SU-DHL-6 (cell line): ENCODE data around the gene MZB1.

Experiments used
- H2AFZ ChIP-seq: fragments of 200-600 bp; sonication (generic); 2 replicates; pipeline ENCODE4 v1.6.1; 2014; ENCODE audit warnings: low read depth, mild to moderate bottlenecking, moderate library complexity, mixed read lengths, antibody characterized with exemption, low read length; ENCODE audit not compliant: severe bottlenecking
- H3F3A ChIP-seq: fragments of 200-600 bp; shearing (Covaris generic); 2 replicates; pipeline ENCODE4 v1.6.0; 2016; ENCODE audit warnings: antibody characterized with exemption, mild to moderate bottlenecking; ENCODE audit not compliant: insufficient read depth
- H3K27ac ChIP-seq: fragments of 200-600 bp; sonication (generic); 2 replicates; pipeline ENCODE4 v1.5.1; 2016; ENCODE audit warnings: low read depth, mild to moderate bottlenecking, low read length, moderate library complexity, mixed read lengths
- H3K27me3 ChIP-seq: fragments of 200-600 bp; sonication (generic), shearing (Covaris generic); 2 replicates; pipeline ENCODE4 v1.6.0; 2014; ENCODE audit warnings: mild to moderate bottlenecking, low read length
- H3K36me3 ChIP-seq: fragments of 200-600 bp; sonication (generic); 2 replicates; pipeline ENCODE4 v1.6.1; 2014; ENCODE audit warnings: mild to moderate bottlenecking, low read length, mixed read lengths
- H3K4me2 ChIP-seq: fragments of 300-600, 200-600 bp; shearing (Covaris generic), sonication (generic); 2 replicates; pipeline ENCODE4 v1.6.0; 2014; ENCODE audit warnings: low read length, low read depth, mild to moderate bottlenecking; ENCODE audit not compliant: poor library complexity, severe bottlenecking
- H3K4me3 ChIP-seq: fragments of 200-600 bp; sonication (generic); 2 replicates; pipeline ENCODE4 v1.5.1; 2014; ENCODE audit warnings: antibody characterized with exemption, low read length, mild to moderate bottlenecking, mixed read lengths; ENCODE audit not compliant: insufficient read depth, poor library complexity, severe bottlenecking
- H3K79me2 ChIP-seq: fragments of 200-600 bp; sonication (generic); 2 replicates; pipeline ENCODE4 v1.6.1; 2014; ENCODE audit warnings: mild to moderate bottlenecking, low read length, moderate library complexity; ENCODE audit not compliant: insufficient read depth
- H3K9ac ChIP-seq: fragments of 200-600 bp; sonication (generic); 2 replicates; pipeline ENCODE4 v1.7.0; 2014; ENCODE audit warnings: mild to moderate bottlenecking, low read length
- H3K9me2 ChIP-seq: fragments of 200-600 bp; sonication (generic); replicated peaks from 2 replicates; pipeline ENCODE4 v1.6.1; 2014; ENCODE audit warnings: low read length; ENCODE audit not compliant: insufficient read depth
- H3K9me3 ChIP-seq: fragments of 200-600 bp; sonication (generic); 2 replicates; pipeline ENCODE4 v1.6.1; 2014; ENCODE audit warnings: low read length, mixed read lengths; ENCODE audit not compliant: insufficient read depth
- H4K20me1 ChIP-seq: fragments of 200-600 bp; sonication (generic); 2 replicates; pipeline ENCODE4 v1.6.1; 2014; ENCODE audit warnings: low read depth, mild to moderate bottlenecking, antibody characterized with exemption, low read length, moderate library complexity, mixed read lengths
- EZH2phosphoT487 ChIP-seq: fragments of 200-600 bp; sonication (generic), shearing (Covaris generic); conservative IDR thresholded peaks from 2 replicates; pipeline ENCODE4 v1.6.1; 2018; ENCODE audit warnings: mild to moderate bottlenecking, antibody characterized with exemption, low read length, moderate library complexity, mixed read lengths
- TF ChIP-seq, protein P1 (sequence below): fragments of 200-600 bp; sonication (generic); IDR thresholded peaks from one replicate; pipeline ENCODE4 v1.5.1; 2017; ENCODE audit warnings: antibody characterized with exemption, mild to moderate bottlenecking, low read length, moderate library complexity; ENCODE audit not compliant: insufficient read depth, poor library complexity, severe bottlenecking

The MZB1 gene

DNA sequence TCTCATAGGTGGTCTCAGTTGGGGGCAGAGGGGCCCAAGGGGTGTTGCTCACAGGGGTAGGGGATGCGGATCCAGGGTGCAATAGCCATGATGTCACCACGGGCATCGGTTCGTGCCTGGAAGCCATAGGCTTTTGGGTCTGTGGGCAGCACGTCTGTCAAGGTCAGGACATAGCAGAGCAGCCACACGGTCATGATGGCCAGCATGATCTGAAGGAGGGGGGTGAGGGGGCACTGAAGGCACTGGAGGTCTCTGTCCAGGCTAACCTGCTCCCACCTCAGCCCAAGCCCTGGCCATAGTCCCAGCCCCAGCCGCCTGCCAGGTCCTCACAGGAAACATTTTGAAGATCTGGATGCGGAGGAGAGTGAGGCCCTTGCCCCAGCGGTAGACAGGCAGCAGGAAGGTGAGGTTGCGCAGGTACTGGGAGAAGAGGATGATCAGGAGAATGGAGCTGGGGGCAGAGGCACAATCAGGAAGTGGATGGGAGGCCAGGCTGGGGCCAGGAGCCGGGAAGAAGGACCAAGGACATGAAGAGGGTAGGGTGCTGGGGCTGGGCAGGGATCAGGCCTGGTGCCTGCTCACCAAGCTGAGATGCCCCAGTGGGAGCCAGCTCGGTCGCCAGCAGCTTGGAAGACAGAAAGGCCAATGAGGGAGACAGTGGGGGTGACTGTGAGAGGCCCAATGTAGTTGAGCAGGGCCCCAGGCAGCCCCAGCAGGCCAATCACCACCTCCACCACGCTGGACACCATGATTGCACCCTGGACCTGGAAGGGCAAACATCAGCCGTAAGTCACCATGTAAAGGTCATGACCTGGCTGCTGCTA is 9.9 kb downstream of the MZB1 start:
- Histone ChIP-seq H3K27ac (no peak overlapping the region), H3F3A (peaks cover 6% of the 10 kb centered on the region)

DNA sequence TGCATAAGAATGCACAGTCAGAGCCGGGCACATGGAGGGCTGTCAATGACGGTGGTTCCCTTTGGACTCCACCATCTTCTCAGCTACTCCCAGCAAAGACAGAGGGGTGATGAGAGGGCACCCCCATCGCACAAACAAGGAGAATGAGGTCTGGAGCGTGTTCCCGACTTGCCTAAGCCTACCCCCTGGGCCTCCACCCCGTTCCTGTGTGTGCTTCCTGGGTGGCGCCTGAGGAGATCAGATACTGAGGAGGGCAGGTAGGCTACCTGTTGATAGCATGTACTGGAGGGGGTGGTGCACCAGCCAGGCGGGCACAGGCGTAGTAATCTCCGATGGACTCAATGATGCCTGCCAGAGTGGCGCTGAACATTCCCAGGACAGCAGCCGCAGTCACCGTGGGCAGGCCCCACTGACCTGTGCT is 10.8 kb downstream of the MZB1 start:
- Histone ChIP-seq H3K27ac (no peak overlapping the region), H3K9me2 (no peaks in the 10 kb centered on the region), H3K4me3 (no peak overlapping the region), H3K4me2 (no peak overlapping the region), H3K79me2 (no peaks in the 10 kb centered on the region), H3F3A (peaks cover 5% of the 10 kb centered on the region; the same call in 1 of the 2 replicates), H3K36me3 (no peaks in the 10 kb centered on the region), H3K9me3 (no peaks in the 10 kb centered on the region), H3K27me3 (no peaks in the 10 kb centered on the region), H3K9ac (no peak overlapping the region), H4K20me1 (no peaks in the 10 kb centered on the region), H2AFZ (no peak overlapping the region)
- no peak for TF ChIP-seq EZH2phosphoT487
- TF ChIP-seq, protein P1, sequence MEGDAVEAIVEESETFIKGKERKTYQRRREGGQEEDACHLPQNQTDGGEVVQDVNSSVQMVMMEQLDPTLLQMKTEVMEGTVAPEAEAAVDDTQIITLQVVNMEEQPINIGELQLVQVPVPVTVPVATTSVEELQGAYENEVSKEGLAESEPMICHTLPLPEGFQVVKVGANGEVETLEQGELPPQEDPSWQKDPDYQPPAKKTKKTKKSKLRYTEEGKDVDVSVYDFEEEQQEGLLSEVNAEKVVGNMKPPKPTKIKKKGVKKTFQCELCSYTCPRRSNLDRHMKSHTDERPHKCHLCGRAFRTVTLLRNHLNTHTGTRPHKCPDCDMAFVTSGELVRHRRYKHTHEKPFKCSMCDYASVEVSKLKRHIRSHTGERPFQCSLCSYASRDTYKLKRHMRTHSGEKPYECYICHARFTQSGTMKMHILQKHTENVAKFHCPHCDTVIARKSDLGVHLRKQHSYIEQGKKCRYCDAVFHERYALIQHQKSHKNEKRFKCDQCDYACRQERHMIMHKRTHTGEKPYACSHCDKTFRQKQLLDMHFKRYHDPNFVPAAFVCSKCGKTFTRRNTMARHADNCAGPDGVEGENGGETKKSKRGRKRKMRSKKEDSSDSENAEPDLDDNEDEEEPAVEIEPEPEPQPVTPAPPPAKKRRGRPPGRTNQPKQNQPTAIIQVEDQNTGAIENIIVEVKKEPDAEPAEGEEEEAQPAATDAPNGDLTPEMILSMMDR = no peak

More for the DNA sequence above, 9.9 kb downstream of the MZB1 start:
- no peak for TF ChIP-seq EZH2phosphoT487
- TF ChIP-seq, protein P1 = no peak
- H3K79me2 ChIP-seq = no peaks in the 10 kb centered on the region
- no peak overlapping the region for H2AFZ ChIP-seq
- H3K4me2 ChIP-seq = no peak overlapping the region
- H4K20me1 ChIP-seq = no peaks in the 10 kb centered on the region
- H3K36me3 ChIP-seq = no peaks in the 10 kb centered on the region
- no peaks in the 10 kb centered on the region for H3K27me3 ChIP-seq
- H3K9me3 ChIP-seq = no peaks in the 10 kb centered on the region
- no peak overlapping the region for H3K4me3 ChIP-seq
- no peak overlapping the region for H3K9ac ChIP-seq
- no peaks in the 10 kb centered on the region for H3K9me2 ChIP-seq

DNA sequence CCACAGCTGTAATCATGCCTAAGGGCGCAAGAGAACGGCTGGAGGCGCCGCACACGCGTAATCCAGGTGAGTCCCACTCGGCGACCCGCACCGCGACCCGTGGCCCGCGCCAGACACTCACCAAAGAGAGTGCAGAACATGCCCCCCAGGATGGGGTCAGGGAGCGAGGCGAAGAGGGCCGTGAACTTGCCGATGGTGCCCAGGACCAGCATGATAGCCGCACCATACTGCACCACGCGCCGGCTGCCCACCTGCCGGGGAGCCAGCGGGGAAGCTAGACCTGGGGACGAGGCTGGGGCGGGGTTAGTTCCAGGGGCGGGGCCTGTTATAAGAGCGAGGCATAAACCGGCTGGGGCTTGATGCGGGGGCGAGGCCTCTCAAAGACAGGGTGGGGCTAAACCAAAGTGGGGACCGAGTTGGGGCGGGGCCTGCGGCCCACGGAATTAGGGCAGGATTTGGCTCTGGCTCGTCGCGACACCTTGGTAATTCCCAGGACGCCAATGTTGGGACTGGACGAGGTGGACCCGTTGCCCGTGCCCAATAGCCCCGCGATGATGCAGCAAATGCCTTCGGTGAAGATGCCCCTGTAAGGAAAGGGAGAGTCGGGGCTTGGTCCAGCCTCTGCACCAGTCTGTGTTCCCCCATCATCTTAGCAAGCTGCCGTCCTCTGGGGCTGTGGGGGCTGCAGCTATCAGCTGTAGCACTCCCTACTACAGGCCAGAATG is 11.4 kb downstream of the MZB1 start:
- H2AFZ ChIP-seq = no peak overlapping the region
- H3K4me2 ChIP-seq = no peak overlapping the region
- no peak overlapping the region for H3K4me3 ChIP-seq
- H3K27me3 ChIP-seq = no peaks in the 10 kb centered on the region
- TF ChIP-seq, protein P1 = no peak
- no peak for TF ChIP-seq EZH2phosphoT487
- no peaks in the 10 kb centered on the region for H3F3A ChIP-seq
- no peak overlapping the region for H3K27ac ChIP-seq
- no peaks in the 10 kb centered on the region for H3K9me3 ChIP-seq
- no peaks in the 10 kb centered on the region for H3K79me2 ChIP-seq
- H3K9me2 ChIP-seq = no peaks in the 10 kb centered on the region
- no peak overlapping the region for H3K9ac ChIP-seq
- H4K20me1 ChIP-seq = no peaks in the 10 kb centered on the region
- no peaks in the 10 kb centered on the region for H3K36me3 ChIP-seq
